ENCODE measurements around the gene LCE2D.

DNA sequence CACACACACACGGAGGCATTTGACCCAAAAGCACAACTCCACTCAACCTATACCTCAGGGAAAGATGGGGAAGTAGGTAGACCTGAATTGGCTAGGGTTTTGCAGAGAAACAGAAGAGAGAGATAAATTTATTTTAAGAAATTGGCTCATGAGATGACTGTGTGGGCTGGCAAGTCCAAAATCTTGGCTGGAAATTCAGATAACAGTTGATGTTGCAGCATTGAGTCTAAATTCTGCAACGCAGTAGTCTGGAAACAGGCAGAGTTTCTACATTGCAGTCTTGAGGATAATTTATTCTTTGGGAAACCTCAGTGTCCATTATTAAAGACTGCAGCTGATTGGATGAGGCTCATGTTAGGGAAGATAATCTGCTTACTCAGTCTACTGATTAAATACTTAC is 18.4 kb downstream of the LCE2D start:
- TF ChIP-seq ZFP3 (CRISPR knock-in tag; IDR thresholded peaks at IDR 0.05): no peak
- TF ChIP-seq ESRRG (CRISPR knock-in tag; IDR thresholded peaks at IDR 0.05): no peak
- no peak for TF ChIP-seq ZC3H10 (CRISPR knock-in tag; IDR thresholded peaks at IDR 0.05)
